ENCODE data around the gene PPP1R17.

The PPP1R17 gene

DNA sequence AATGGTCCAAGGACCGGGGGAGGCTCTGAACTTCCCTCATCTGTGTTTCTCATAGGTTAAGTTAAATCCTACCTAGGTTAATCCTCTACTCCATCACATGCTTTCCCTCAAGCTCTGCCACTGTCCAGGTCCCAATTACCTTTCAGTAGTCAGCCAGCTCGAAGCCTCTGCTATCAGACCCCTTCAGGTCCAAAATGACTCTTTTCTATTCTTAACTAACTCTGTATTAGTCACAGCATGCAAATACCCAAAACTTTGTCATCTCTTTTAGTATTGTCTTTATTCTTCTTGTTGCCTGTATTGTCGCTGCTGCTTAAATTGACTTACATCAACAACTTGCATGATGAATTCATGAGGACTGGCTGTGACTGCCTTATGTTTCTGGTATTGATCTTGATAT is 15.3 kb downstream of the PPP1R17 start:
- DNase-seq, result no peak

DNA sequence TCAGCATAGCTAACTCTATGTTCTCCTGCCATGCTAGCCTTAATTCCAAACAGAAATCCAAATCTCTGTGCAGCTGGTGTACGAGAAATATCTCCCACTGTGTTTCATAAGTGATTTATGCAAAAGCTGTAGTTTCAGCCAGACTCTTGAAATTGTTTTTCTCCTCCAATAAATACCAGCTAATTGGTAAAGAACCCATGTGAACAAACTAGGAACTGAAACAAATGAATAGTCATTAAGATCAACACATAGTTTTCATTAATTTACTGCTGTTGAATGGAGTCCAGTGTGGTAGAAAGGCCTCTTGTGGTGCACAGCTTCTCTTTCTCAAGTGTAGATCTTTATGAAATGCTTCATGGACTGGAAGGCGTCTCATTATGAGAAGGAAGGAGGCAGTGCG is 18.4 kb downstream of the PPP1R17 start:
- no peak for DNase-seq

DNA sequence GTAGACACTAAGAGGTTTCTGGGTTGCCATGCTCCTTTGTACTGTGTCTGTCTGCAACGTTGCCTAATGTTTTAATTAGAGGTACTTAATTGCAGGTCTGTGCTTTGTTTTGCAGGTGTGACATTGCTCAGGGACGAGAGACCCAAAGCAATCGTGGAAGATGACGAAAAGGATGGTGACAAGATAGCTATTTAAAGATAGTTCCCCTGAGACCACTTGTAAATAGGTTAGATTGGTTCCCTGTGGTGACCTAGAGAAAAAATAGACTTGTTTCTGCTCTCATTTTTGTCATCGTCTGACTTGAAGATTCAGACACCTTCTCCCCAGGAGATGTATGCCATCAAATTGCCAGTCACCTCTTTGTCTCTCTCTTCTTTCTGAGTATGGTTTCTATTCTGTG is 20.1 kb downstream of the PPP1R17 start:
- no peak for DNase-seq

DNA sequence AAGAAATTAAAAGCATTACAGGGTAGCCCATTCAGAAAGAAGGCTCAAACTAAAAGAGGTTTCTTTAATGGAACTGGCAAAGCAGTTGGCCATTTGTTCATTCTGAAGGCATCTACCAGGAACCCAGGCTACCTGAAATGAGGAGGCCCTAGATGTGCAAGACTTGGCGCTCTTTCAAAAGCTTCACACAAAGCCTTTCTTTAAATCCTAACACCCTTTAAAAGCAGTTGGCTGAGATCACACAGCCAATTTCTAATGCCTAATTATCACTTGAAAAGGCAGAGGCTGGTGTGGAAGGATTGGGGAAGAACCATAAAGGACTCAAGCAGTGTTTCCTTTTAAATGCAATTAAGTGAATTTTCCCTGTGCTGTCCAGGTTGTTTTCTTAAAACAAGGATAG is 23.2 kb downstream of the PPP1R17 start:
- DNase-seq, result no peak

DNA sequence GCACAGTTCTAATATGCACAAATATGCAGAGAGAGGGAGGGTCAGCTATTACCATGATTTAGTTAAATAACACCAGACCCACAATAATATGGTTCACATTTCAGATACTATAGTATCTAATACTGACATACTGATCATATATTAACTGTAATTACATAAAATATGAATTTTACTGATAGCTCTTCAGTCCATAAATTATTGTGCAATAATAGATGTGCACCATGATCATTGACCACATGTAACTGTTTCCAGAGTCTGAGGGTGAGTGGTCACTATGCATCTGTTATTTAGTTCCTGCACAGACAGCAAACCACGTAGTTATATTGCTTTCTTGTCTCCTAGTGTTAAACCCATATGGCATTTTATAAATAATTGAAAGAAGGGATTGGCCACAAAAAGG is 29.3 kb downstream of the PPP1R17 start:
- DNase-seq, result no peak

DNA sequence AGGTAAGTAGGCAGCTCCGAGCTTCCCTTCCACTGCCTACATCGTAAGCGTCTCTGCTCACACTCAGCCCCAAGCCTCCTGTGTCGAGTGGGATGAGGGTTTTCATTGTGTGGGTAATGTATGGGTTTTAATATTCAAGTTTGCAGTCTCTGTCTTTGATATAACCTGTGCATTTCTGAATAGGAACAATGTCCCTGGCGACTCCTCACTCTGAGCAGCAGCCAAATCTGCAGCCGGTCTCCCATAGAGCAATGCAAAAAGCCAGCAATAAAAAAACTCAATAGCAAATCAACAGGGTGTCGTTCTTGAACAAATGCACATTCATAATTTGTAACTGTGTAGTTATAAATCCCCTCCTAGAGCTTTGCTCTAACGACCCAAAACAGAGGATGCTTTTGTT is 33.4 kb downstream of the PPP1R17 start:
- DNase-seq, result no peak

DNA sequence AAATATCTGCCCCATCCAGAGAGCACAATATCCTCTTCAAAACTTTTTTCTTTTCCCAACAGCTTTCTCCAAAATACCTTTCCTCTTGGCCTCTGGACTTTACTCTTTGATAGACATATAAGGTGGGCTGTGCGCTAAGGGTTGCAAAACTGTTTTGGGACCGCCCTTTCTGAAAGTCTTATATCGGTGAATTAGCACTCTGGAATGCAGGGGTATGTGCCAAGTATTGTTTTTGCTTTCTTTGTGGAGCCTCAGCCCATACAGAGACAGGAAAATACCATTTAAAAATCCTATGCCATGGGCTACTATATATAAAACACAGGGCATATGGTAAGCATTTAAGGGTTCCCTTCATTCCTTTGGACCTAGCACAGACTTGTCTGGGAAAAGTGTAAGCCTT is 37.7 kb downstream of the PPP1R17 start:
- no peak for DNase-seq

DNA sequence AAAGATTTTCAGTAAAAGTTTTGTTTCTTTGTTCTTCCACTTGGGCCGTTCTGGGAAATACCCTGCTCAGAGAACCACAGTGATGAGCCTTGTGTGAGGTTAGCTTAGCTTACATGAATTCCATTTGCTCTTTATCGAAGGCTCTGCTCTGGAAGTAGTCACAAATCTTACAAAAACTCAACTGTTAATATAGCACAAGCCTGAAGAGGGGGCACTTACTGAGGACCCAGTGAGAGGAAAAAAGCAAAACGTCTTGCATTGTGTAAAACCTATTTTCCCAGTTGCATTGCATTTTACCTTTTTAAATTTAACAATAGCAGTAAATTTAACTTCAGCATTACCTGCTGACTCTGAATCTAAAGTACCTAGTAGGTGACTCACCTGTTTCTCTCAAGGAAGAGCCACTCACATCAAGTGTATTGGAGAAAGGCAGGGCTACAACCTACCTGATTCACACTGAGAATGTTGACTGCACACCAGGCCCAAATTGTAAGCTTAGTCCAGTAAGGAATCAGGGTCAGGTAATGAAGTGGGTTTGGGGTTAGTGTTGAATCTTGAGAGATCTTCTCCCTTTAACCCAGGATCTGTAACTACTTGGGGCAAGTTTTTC is 42.3 kb downstream of the PPP1R17 start:
- DNase-seq, result no peak

DNA sequence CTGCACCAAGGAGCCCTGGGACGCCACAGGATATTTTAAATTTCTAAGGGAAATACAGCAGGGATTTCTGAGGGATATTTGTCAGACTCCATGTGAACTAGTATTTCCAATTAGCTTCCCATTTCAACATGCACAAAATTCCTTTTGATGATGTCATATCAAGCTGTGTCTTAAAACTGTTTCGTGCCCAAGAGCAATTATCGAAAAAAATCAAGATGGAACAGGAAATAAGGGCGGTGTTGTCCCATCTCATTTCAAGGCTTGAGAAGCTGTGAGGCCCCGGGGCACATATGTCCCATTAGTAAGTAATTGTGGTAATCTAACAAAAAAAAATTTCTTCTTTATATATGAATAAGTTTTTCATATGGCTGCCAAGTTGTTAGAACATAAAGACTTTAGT is 47.4 kb downstream of the PPP1R17 start:
- DNase-seq, result no peak

DNA sequence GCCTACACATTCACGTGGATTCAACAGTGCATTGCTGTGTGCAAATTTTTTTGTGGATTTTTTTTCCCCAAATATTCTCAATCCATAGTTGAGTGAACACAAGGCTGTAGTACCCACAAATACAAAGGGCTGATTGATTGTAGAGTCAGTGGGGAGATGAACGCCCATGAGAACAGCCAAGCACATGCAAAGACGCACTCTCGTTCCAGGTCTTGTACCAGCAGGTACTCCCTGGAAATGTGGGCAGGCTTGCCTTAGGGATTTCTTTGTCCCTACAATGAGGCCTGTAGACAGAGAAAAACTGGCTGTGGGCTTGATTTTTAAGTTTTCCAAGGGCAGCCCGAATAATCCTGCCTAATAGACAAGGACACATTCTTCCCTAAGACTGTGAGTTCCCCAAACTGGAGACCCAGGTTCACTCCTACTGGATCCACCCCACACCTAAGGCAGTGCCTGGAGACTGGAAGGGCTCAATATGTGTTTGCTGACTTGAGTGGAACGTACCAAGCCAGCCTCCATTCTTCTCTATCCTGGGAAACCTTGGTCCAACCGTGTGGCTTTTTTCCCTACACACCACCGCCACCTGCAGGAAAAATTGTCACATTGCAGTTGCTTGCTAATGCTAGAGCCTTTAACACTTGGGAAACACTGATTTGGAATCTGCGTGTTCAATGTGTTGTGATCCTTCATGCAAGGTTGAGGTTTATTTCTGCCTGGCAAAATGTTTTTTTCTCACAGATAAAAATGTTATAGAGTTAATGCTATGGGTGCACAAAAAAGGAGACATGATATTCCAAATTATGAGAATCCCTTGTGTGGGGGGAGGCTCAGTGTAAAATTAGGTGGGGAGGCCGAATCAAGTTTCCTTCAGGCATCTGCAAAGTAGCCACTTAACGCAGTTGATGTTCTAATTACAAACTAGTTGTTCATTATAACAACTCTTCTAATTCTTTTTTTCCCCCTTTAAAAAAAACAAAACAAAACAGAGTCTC is 49.3 kb downstream of the PPP1R17 start:
- no peak for DNase-seq

DNA sequence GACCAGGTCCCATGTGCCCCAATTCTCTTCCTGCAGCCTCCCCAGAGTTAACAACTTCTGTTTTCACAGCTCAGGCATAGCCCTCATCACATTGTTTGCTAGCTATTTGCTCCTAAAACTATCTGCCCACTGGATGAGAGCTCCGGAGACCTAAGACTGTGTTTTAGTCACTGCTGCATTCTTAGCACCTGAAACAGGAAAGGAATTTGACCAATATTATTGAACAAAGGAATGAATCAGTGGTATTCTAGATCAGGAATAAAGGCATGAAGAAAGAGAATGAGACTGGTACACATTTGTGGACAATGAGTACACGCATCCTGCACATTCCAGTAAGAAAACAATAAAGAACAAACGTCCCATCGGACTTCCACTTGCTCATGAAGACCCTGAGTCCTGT is 54.8 kb downstream of the PPP1R17 start:
- DNase-seq, result no peak

DNA sequence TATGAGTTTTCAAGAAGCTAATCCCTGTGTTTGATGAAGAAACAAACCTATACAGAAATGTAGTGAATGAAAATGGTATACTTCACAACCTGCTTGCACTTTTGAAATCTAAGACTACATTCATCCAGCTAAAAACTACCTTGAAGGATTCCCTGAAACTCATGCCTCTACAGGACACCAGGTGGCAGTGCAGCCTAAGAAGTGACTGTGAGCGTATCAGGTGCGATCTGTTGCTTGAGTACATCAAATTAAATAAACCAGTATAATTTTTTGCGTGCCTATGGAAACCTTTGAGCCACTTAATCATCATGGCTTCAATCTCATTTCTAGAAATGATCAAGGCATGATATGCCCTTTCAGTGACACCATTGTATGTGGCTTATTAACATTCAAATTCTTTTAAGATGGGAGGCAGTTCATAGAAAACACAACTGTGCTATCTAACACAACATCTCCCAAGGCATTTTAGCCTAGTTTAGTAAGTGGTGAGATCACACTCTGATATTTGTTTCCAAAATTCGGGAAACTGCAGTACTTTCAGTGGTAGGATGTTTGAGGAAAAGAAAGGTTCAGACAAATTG is 57.4 kb downstream of the PPP1R17 start:
- DNase-seq, result no peak

DNA sequence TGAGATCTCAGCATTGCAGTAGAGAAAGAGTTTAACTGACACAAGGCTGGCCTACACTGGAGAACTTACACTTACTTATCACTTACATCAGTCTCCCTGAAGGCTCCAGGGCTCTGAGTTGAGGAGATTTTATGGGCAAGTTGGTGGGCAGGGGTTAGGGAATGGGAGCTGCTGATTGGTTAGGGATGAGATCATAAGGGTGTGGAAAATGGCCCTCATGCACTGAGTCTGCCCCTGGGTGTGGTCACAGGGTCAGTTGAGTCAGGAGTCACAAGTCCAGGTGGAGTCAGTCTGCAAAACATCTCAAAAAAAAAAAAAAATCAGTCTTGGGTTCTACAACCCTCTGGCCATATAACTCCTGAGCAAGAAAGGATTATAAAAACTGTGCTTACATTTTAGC is 60.5 kb downstream of the PPP1R17 start:
- DNase-seq, result no peak

DNA sequence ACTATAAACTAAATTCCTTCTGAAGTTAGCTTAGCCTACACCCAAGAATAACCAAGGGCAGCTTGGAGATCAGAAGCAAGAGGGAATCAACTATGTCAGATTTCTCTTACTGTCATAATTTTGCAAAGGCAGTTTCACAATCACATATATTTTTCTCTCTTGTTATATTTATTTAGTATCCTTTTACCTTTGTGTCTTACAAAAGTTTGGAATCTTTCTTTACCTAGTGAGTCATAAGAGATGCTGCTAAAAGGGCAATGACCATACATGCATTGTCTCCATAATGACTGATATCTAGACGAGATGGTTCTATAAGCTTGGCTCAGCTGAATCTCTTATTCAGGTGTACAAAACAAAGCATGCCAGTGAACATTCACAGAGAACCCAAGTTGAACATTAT is 61.1 kb downstream of the PPP1R17 start:
- no peak for DNase-seq

DNA sequence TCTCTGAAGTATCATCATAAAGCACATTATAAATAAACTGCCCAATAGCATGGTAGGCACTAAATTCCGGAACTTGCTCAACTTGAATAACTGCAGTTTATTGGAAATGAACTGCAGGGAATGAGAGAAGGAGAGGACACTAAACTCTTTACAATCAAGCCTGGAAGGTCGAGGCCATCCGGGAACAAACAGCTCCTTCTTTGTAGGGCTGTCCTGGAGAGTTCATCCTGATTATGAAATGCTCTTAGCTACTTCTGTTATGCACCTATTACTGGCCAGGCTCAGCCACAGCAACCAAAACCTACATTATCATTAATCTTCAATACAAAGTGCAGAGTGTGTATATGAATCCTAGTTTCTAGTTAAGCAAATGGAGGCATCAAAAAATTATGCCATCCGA is 64.7 kb downstream of the PPP1R17 start:
- no peak for DNase-seq
